IMR-90 (cell line): ENCODE measurements around the gene CLDN9. TPM values are rescaled to one million over a fixed set of nuclear protein-coding genes. Genes with fewer than 3 reads are reported as not detected.

ENCODE experiments used
- ATAC-seq: fragments of 200-7000 bp; cut with Tn5 transposase; 2 replicates; pipeline ENCODE4 v1.9.1; 2020; ENCODE audit warnings: low read depth, mild to moderate bottlenecking, moderate library complexity
- BruUV-seq: library from RNA; stranded (reverse); fragments of 400-500 nt; replicated peaks from 2 replicates; lab custom pipeline; 2021; lab: Mats Ljungman, UMichigan
- CTCF ChIA-PET: fragments of 300-600 bp; formaldehyde crosslinking; extraction: SDS; loops from one replicate; lab custom pipeline; 2021; ENCODE audit warnings: antibody characterized with exemption; lab: Yijun Ruan, JAX
- POLR2A ChIA-PET: fragments of 300-600 bp; sonication (Branson Sonifier 250); formaldehyde crosslinking; loops from one replicate; lab custom pipeline; 2022; ENCODE audit warnings: antibody characterized with exemption; ENCODE audit not compliant: unreplicated experiment; lab: Charles Lee
- DNase-seq: peaks from one replicate; pipeline ENCODE4 v3.0.0; 2013
- H2AFZ ChIP-seq: replicated peaks from 2 replicates; pipeline ENCODE3; 2013; ENCODE audit warnings: low read length, mild to moderate bottlenecking; ENCODE audit not compliant: poor library complexity
- H2AK5ac ChIP-seq: 2 replicates; pipeline ENCODE4 v1.6.1; 2013; ENCODE audit warnings: low read depth, low read length, inconsistent platforms
- H2AK9ac ChIP-seq: replicated peaks from 2 replicates; pipeline ENCODE3; 2013; ENCODE audit warnings: mild to moderate bottlenecking, low read depth, low read length, moderate library complexity; ENCODE audit not compliant: poor library complexity
- H2BK120ac ChIP-seq: 2 replicates; pipeline ENCODE4 v1.6.1; 2013; ENCODE audit warnings: low read depth, low read length, inconsistent platforms
- H2BK15ac ChIP-seq: 3 replicates; pipeline ENCODE4 v1.6.1; 2013; ENCODE audit warnings: low read depth, low read length, inconsistent platforms
- H2BK20ac ChIP-seq: 2 replicates; pipeline ENCODE4 v1.6.1; 2013; ENCODE audit warnings: low read depth, mild to moderate bottlenecking, inconsistent platforms, low read length, moderate library complexity
- H2BK5ac ChIP-seq: 2 replicates; pipeline ENCODE4 v1.6.1; 2013; ENCODE audit warnings: mild to moderate bottlenecking, low read depth, low read length, inconsistent platforms; ENCODE audit not compliant: poor library complexity, severe bottlenecking
- H3K14ac ChIP-seq: replicated peaks from 2 replicates; pipeline ENCODE4 v1.6.1; 2013; ENCODE audit warnings: low read depth, low read length, inconsistent platforms
- H3K18ac ChIP-seq: 2 replicates; pipeline ENCODE4 v1.6.1; 2013; ENCODE audit warnings: low read depth, low read length, control low read depth
- H3K23ac ChIP-seq: 2 replicates; pipeline ENCODE4 v1.6.1; 2013; ENCODE audit warnings: low read depth, low read length, inconsistent platforms
- H3K27ac ChIP-seq: 2 replicates; pipeline ENCODE4 v1.5.1; 2013; ENCODE audit warnings: mild to moderate bottlenecking, control low read depth, low read length; ENCODE audit not compliant: insufficient read depth
- H3K27me3 ChIP-seq: 2 replicates; pipeline ENCODE4 v1.6.1; 2013; ENCODE audit warnings: low read length; ENCODE audit not compliant: control insufficient read depth, insufficient read depth
- H3K36me3 ChIP-seq: 2 replicates; pipeline ENCODE4 v1.6.1; 2013; ENCODE audit warnings: low read length, mixed read lengths; ENCODE audit not compliant: control insufficient read depth, insufficient read depth
- H3K4ac ChIP-seq: 2 replicates; pipeline ENCODE4 v1.6.1; 2013; ENCODE audit warnings: low read depth, low read length, inconsistent platforms
- H3K4me1 ChIP-seq: 2 replicates; pipeline ENCODE4 v1.6.1; 2013; ENCODE audit warnings: low read length, mixed read lengths; ENCODE audit not compliant: control insufficient read depth, insufficient read depth
- H3K4me2 ChIP-seq: 2 replicates; pipeline ENCODE4 v1.6.1; 2013; ENCODE audit warnings: low read depth, mild to moderate bottlenecking, control low read depth, low read length, moderate library complexity
- H3K4me3 ChIP-seq: 2 replicates; pipeline ENCODE4 v1.5.1; 2013; ENCODE audit warnings: low read depth, mild to moderate bottlenecking, control low read depth, low read length, moderate library complexity; ENCODE audit not compliant: insufficient read depth
- H3K56ac ChIP-seq: 2 replicates; pipeline ENCODE4 v1.6.1; 2013; ENCODE audit warnings: low read length, inconsistent platforms; ENCODE audit not compliant: insufficient read depth; ENCODE audit errors: extremely low read depth
- H3K79me1 ChIP-seq, 2 experiments: 2 replicates each; pipeline ENCODE4 v1.6.1; 2013; ENCODE audit warnings: low read length in 2 of 2, inconsistent platforms in 1 of 2, low read depth in 1 of 2
- H3K9ac ChIP-seq: 2 replicates; pipeline ENCODE4 v1.6.1; 2013; ENCODE audit warnings: low read depth, low read length, control low read depth
- H3K9me1 ChIP-seq: 2 replicates; pipeline ENCODE4 v1.6.1; 2013; ENCODE audit warnings: low read length, inconsistent platforms; ENCODE audit not compliant: insufficient read depth
- H3K9me3 ChIP-seq: 2 replicates; pipeline ENCODE4 v1.6.1; 2013; ENCODE audit warnings: low read length; ENCODE audit not compliant: control insufficient read depth, insufficient read depth
- H4K20me1 ChIP-seq: 2 replicates; pipeline ENCODE4 v1.6.1; 2013; ENCODE audit warnings: low read length, inconsistent platforms; ENCODE audit not compliant: insufficient read depth
- H4K5ac ChIP-seq: 2 replicates; pipeline ENCODE4 v1.6.1; 2013; ENCODE audit warnings: mild to moderate bottlenecking, low read depth, low read length, control low read depth
- H4K8ac ChIP-seq, 2 experiments: 2 replicates each; pipeline ENCODE4 v1.6.1; 2013; ENCODE audit warnings: low read depth in 2 of 2, low read length in 2 of 2, control low read depth in 1 of 2, inconsistent platforms in 1 of 2
- H4K91ac ChIP-seq: 2 replicates; pipeline ENCODE4 v1.6.1; 2013; ENCODE audit warnings: low read depth, low read length, inconsistent platforms; ENCODE audit not compliant: insufficient read depth
- BHLHE40 ChIP-seq: fragments of 150-350 bp; IDR thresholded peaks from 2 replicates; pipeline ENCODE4 v1.6.1; 2016; ENCODE audit warnings: mild to moderate bottlenecking, low read depth, low read length
- CEBPB ChIP-seq: IDR thresholded peaks from 2 replicates; pipeline ENCODE4 v1.6.1; 2012; ENCODE audit warnings: low read depth, low read length, improper control_type of control experiment
- CHD1 ChIP-seq: IDR thresholded peaks from 2 replicates; pipeline ENCODE4 v1.6.1; 2012; ENCODE audit warnings: low read depth, low read length, improper control_type of control experiment
- FOS ChIP-seq: fragments of 150-350 bp; IDR thresholded peaks from 2 replicates; pipeline ENCODE4 v1.6.1; 2016; ENCODE audit warnings: low read depth, low read length
- MAFK ChIP-seq: IDR thresholded peaks from 2 replicates; pipeline ENCODE4 v1.6.1; 2012; ENCODE audit warnings: low read depth, low read length, improper control_type of control experiment
- MAZ ChIP-seq: IDR thresholded peaks from 2 replicates; pipeline ENCODE4 v1.6.1; 2012; ENCODE audit warnings: low read depth, mild to moderate bottlenecking, low read length, improper control_type of control experiment, moderate library complexity, borderline replicate concordance
- MXI1 ChIP-seq: IDR thresholded peaks from 2 replicates; pipeline ENCODE4 v1.6.1; 2012; ENCODE audit warnings: low read depth, mild to moderate bottlenecking, low read length, moderate library complexity, borderline replicate concordance
- NFE2L2 ChIP-seq: fragments of 150-350 bp; IDR thresholded peaks from 2 replicates; pipeline ENCODE4 v1.6.1; 2016; ENCODE audit warnings: low read depth, mild to moderate bottlenecking, low read length
- POLR2A ChIP-seq: IDR thresholded peaks from 2 replicates; pipeline ENCODE4 v1.6.1; 2012; ENCODE audit warnings: mild to moderate bottlenecking, low read depth, low read length
- RAD21 ChIP-seq: IDR thresholded peaks from 2 replicates; pipeline ENCODE4 v1.6.1; 2012; ENCODE audit warnings: low read length, improper control_type of control experiment
- RCOR1 ChIP-seq: IDR thresholded peaks from 2 replicates; pipeline ENCODE4 v1.6.1; 2012; ENCODE audit warnings: mild to moderate bottlenecking, low read length, improper control_type of control experiment; ENCODE audit not compliant: insufficient replicate concordance
- RFX5 ChIP-seq: IDR thresholded peaks from 2 replicates; pipeline ENCODE4 v1.8.0; 2012; ENCODE audit warnings: low read depth, mild to moderate bottlenecking, low read length, moderate library complexity
- SMC3 ChIP-seq: fragments of 150-350 bp; IDR thresholded peaks from 2 replicates; pipeline ENCODE4 v1.6.1; 2016; ENCODE audit warnings: low read depth, mild to moderate bottlenecking, antibody characterized with exemption, low read length, moderate library complexity
- USF2 ChIP-seq: fragments of 150-350 bp; IDR thresholded peaks from 2 replicates; pipeline ENCODE4 v1.6.1; 2017; ENCODE audit warnings: mild to moderate bottlenecking, antibody characterized with exemption, low read length, low read depth
- WGBS, 2 experiments: methylation state at CpG; one replicate each; pipeline versions ENCODE4 v1.1.5 to v1.1.7; 2013; ENCODE audit warnings: missing lambda C conversion rate in 2 of 2; ENCODE audit not compliant: insufficient read length in 1 of 2; ENCODE audit errors: extremely low coverage in 2 of 2; 5-methylcytosine and 5-hydroxymethylcytosine counted together
- dilution Hi-C: fragments of 300-500 bp; cut with HindIII; formaldehyde crosslinking; loops from one replicate; pipeline ENCODE4 v1.14.3; 2018; ENCODE audit warnings: low sequenced_read_pairs; ENCODE audit not compliant: unreplicated experiment
- in situ Hi-C: fragments of 300-500 bp; cut with MboI; formaldehyde crosslinking; loops from 3 replicates; pipeline ENCODE4 v1.14.3; 2019; ENCODE audit warnings: low sequenced_read_pairs, inconsistent platforms, mixed read lengths
- intact Hi-C: fragments of 100-400 bp; cut with micrococcal nuclease; formaldehyde crosslinking; loops from 2 replicates; pipeline ENCODE4 v1.10.0; 2022
- polyA plus RNA-seq, 3 experiments: library from polyadenylated mRNA; depleted of rRNA; stranded (reverse); fragments of >200 nt; gene quantifications; 2 replicates each; pipeline ENCODE4 v1.2.3, GENCODE V29; 2012; ENCODE audit warnings: low replicate concordance in 1 of 3
- total RNA-seq: library from RNA; depleted of rRNA; stranded (reverse); fragments of >200 nt; gene quantifications from 2 replicates; pipeline ENCODE4 v1.2.3, GENCODE V29; 2012
- TF ChIP-seq, protein P1 (sequence below): conservative IDR thresholded peaks from 2 replicates; pipeline ENCODE4 v1.5.1; 2012; ENCODE audit warnings: mild to moderate bottlenecking, low read depth, low read length, improper control_type of control experiment

CLDN9 gene
- total and polyA plus RNA-seq, 2 of the 4 experiments (the other 2 are of a cell fraction): 0.05 TPM; not detected in 1

GRCh38 chr16:3035972-3036725 lies 23.4 kb downstream of the CLDN9 start:
- Histone ChIP-seq H4K20me1 (no peaks in the 10 kb centered on the region), H2BK20ac (no peak overlapping the region), H3K4ac (no peak overlapping the region), H3K36me3 (no peaks in the 10 kb centered on the region), H3K9ac (no peak overlapping the region), H3K27ac (no peak overlapping the region), H2AK9ac (no peak overlapping the region), H2BK15ac (no peak overlapping the region), H4K8ac (no peak overlapping the region), H3K23ac (no peak overlapping the region), H4K91ac (no peak overlapping the region), H3K4me3 (no peak overlapping the region), H3K9me3 (no peaks in the 10 kb centered on the region), H3K56ac (no peak overlapping the region), H2AK5ac (no peak overlapping the region), H3K4me1 (no peaks in the 10 kb centered on the region), H3K4me2 (no peak overlapping the region), H2BK5ac (no peak overlapping the region), H4K5ac (no peak overlapping the region), H2AFZ (no peak overlapping the region), H3K14ac (no peak overlapping the region), H3K9me1 (no peaks in the 10 kb centered on the region), H3K79me1 (no peaks in the 10 kb centered on the region), H3K18ac (no peak overlapping the region), H2BK120ac (no peak overlapping the region), H3K27me3 (peaks cover 71% of the 10 kb centered on the region)
- CTCF ChIA-PET: no interaction called here
- no peak for TF ChIP-seq CHD1
- TF ChIP-seq RCOR1: no peak
- TF ChIP-seq MXI1: no peak
- no peak for TF ChIP-seq SMC3
- TF ChIP-seq RAD21: no peak
- no peak for TF ChIP-seq NFE2L2
- TF ChIP-seq CEBPB: no peak
- TF ChIP-seq MAZ: no peak
- no peak for TF ChIP-seq POLR2A
- TF ChIP-seq, protein P1, sequence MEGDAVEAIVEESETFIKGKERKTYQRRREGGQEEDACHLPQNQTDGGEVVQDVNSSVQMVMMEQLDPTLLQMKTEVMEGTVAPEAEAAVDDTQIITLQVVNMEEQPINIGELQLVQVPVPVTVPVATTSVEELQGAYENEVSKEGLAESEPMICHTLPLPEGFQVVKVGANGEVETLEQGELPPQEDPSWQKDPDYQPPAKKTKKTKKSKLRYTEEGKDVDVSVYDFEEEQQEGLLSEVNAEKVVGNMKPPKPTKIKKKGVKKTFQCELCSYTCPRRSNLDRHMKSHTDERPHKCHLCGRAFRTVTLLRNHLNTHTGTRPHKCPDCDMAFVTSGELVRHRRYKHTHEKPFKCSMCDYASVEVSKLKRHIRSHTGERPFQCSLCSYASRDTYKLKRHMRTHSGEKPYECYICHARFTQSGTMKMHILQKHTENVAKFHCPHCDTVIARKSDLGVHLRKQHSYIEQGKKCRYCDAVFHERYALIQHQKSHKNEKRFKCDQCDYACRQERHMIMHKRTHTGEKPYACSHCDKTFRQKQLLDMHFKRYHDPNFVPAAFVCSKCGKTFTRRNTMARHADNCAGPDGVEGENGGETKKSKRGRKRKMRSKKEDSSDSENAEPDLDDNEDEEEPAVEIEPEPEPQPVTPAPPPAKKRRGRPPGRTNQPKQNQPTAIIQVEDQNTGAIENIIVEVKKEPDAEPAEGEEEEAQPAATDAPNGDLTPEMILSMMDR: no peak
- no peak for TF ChIP-seq RFX5
- no peak for TF ChIP-seq USF2
- TF ChIP-seq MAFK: no peak
- no peak for TF ChIP-seq BHLHE40
- TF ChIP-seq FOS: no peak
- intact Hi-C loops (no loop called here), in situ Hi-C loops (no loop called here), dilution Hi-C loops (no loop called here)
- DNase-seq (no peak), ATAC-seq (0 out of 2 replicates have a peak, but pooled peaks have one; percentile 4)
- WGBS, 2 experiments: 14% methylated on average over 11 of the region's 40 CpGs; no CpG with 5 or more reads in 1 of the 2 experiments
- POLR2A ChIA-PET: interaction anchor here (1.2 kb wide), 1 partner anchor 13 kb away, joined by 3 read pairs; no protein-coding TSS in a partner anchor
- BruUV-seq: no TSS peak
